IPS DF 19.7 (cell line): ENCODE measurements around the gene TSPO2.

Experiments
- DNase-seq: peaks from one replicate; pipeline ENCODE4 v3.0.0-alpha.2; 2013; ENCODE audit warnings: low read depth, low spot score

The TSPO2 gene

GRCh38 chr6:41027241-41027640 is 15.0 kb upstream of the TSPO2 start:
- DNase-seq, result no peak

GRCh38 chr6:41027799-41028560 is 14.3 kb upstream of the TSPO2 start:
- peak; percentile 59 for DNase-seq

GRCh38 chr6:41028561-41029412 is 13.5 kb upstream of the TSPO2 start:
- no peak for DNase-seq

- DNase-seq, result no peak
Observed at GRCh38 chr6:41032830-41033229, 9.4 kb upstream of the TSPO2 start.

- no peak for DNase-seq
Observed at GRCh38 chr6:41033776-41034175, 8.5 kb upstream of the TSPO2 start.

GRCh38 chr6:41036186-41036585 is 6.1 kb upstream of the TSPO2 start:
- DNase-seq, result no peak

- DNase-seq, result no peak
Observed at GRCh38 chr6:41036601-41037000, 5.7 kb upstream of the TSPO2 start.

GRCh38 chr6:41037107-41037900 is 5.0 kb upstream of the TSPO2 start:
- DNase-seq, result no peak

GRCh38 chr6:41038205-41038604 is 4.1 kb upstream of the TSPO2 start:
- DNase-seq, result no peak

GRCh38 chr6:41039060-41039998 is 2.9 kb upstream of the TSPO2 start, which contains the start of gene UNC5CL:
Gene UNC5CL, minus strand, starts transcription at chr6:41039221. Its CDS starts 4,147 bp downstream, at chr6:41035074.
- DNase-seq, result peak; percentile 50

- no peak for DNase-seq
Observed at GRCh38 chr6:41040101-41040939, 1.9 kb upstream of the TSPO2 start.

- no peak for DNase-seq
Observed at GRCh38 chr6:41040940-41041536, 1.2 kb upstream of the TSPO2 start.

GRCh38 chr6:41043151-41043550 is 884 bp downstream of the TSPO2 start:
- no peak for DNase-seq

- no peak for DNase-seq
Observed at GRCh38 chr6:41045664-41046063, 3.4 kb downstream of the TSPO2 start.

GRCh38 chr6:41046084-41046483 is 3.8 kb downstream of the TSPO2 start:
- no peak for DNase-seq

- no peak for DNase-seq
Observed at GRCh38 chr6:41047306-41047705, 5.0 kb downstream of the TSPO2 start.

- no peak for DNase-seq
Observed at GRCh38 chr6:41047745-41048732, 5.8 kb downstream of the TSPO2 start.

- no peak for DNase-seq
Observed at GRCh38 chr6:41049521-41049920, 7.3 kb downstream of the TSPO2 start.
